Gastroesophageal sphincter (tissue), 3 donors: Measurements from ENCODE around the gene PPM1H.

Experiments used
- CTCF ChIP-seq, 4 experiments: fragments of 200-600 bp in 2 of 4; fragments of 450-650 bp in 2 of 4; sonication (generic) in 1 of 4; IDR thresholded peaks; one replicate each; pipeline ENCODE4 v1.5.1; 2017 to 2019; ENCODE audit warnings: antibody characterized with exemption in 4 of 4, mild to moderate bottlenecking in 2 of 4, moderate library complexity in 2 of 4
- POLR2A ChIP-seq, 2 donors: fragments of 450-650 bp; IDR thresholded peaks; one replicate each; pipeline ENCODE4 v1.6.1; 2017; ENCODE audit warnings: antibody characterized with exemption in 2 of 2, mild to moderate bottlenecking in 2 of 2, moderate library complexity in 1 of 2
- POLR2AphosphoS5 ChIP-seq: sonication (generic); formaldehyde crosslinking; IDR thresholded peaks from one replicate; pipeline ENCODE4 v1.6.1; 2017; ENCODE audit warnings: antibody characterized with exemption

GRCh38 chr12:62873826-62874448 is 61.0 kb downstream of the PPM1H start:
- TF ChIP-seq CTCF (IDR thresholded peaks at IDR 0.05) (no peak), POLR2A (IDR thresholded peaks at IDR 0.05) (no peak), POLR2AphosphoS5 (no peak)
